Stimulated activated CD8-positive, alpha-beta memory T cell treated with anti-CD3 and anti-CD28 coated beads, Interleukin-7, amount 100 ng/mL, for 4 hours (primary cell): Measurements from ENCODE around the gene OR2T12.
"Not testable (repeated sequence)": the region's sequence is repeated elsewhere in the genome, so short reads cannot be mapped to it uniquely, and the experiment has no call there.

Experiments
- DNase-seq, 2 donors: peaks; one replicate each; pipeline ENCODE4 v3.0.0-alpha.2; 2020; ENCODE audit warnings: low read depth in 2 of 2

Gene OR2T12

GRCh38 chr1:248303324-248303723, at the start of gene OR2T12:
Gene OR2T12 (minus strand): TSS chr1:248303424. CDS start chr1:248295578, 7,846 bp downstream.
- no peak for DNase-seq

GRCh38 chr1:248348475-248348874, 45.3 kb upstream of the OR2T12 start, which contains the start of gene OR14C36:
Gene OR14C36 (plus strand): TSS chr1:248348775. CDS start chr1:248348775, 0 bp downstream.
- DNase-seq, result no peak

- no peak for DNase-seq
These were observed 40.2 kb upstream of the OR2T12 start for GRCh38 chr1:248343451-248343850.

- no peak for DNase-seq
These were observed 21.2 kb upstream of the OR2T12 start, which contains the start of gene OR2M7 for GRCh38 chr1:248324468-248324867. Gene OR2M7 (minus strand): TSS chr1:248324568. CDS start chr1:248324568, 0 bp downstream.

- no peak for DNase-seq
These were observed 13.6 kb upstream of the OR2T12 start for GRCh38 chr1:248316796-248317195.

GRCh38 chr1:248306740-248307139, 3.5 kb upstream of the OR2T12 start:
- not testable (repeated sequence) for DNase-seq

GRCh38 chr1:248306103-248306502, 2.9 kb upstream of the OR2T12 start:
- no peak for DNase-seq

- DNase-seq, result not testable (repeated sequence)
These were observed 2.4 kb upstream of the OR2T12 start for GRCh38 chr1:248305672-248306071.

- DNase-seq, result no peak
These were observed 14.8 kb downstream of the OR2T12 start for GRCh38 chr1:248288391-248288790.

- no peak for DNase-seq
These were observed 25.3 kb downstream of the OR2T12 start, which contains the start of gene OR2T33 for GRCh38 chr1:248277876-248278275. Gene OR2T33 (minus strand): TSS chr1:248277976. CDS start chr1:248273814, 4,162 bp downstream.

- not testable (repeated sequence) for DNase-seq
These were observed 30.0 kb downstream of the OR2T12 start for GRCh38 chr1:248273225-248273624.

- no peak for DNase-seq
These were observed 35.0 kb downstream of the OR2T12 start for GRCh38 chr1:248268178-248268577.

GRCh38 chr1:248259309-248259708, 43.9 kb downstream of the OR2T12 start:
- DNase-seq, result not testable (repeated sequence)

GRCh38 chr1:248243204-248243603, 60.0 kb downstream of the OR2T12 start:
- DNase-seq, result no peak
